GM19463 (cell line): ENCODE results near the gene ADGRE1.

Experiments used
- ATAC-seq: cut with Tn5 transposase; IDR thresholded peaks from one replicate; pipeline ENCODE4 v1.9.1; 2021; ENCODE audit warnings: mild to moderate bottlenecking, moderate library complexity; ENCODE audit not compliant: unreplicated experiment

ADGRE1 gene

GRCh38 chr19:6955082-6955481 is 67.7 kb downstream of the ADGRE1 start:
- no peak for ATAC-seq

- ATAC-seq: no peak
These were observed 69.2 kb downstream of the ADGRE1 start for GRCh38 chr19:6956573-6956972.

DNA sequence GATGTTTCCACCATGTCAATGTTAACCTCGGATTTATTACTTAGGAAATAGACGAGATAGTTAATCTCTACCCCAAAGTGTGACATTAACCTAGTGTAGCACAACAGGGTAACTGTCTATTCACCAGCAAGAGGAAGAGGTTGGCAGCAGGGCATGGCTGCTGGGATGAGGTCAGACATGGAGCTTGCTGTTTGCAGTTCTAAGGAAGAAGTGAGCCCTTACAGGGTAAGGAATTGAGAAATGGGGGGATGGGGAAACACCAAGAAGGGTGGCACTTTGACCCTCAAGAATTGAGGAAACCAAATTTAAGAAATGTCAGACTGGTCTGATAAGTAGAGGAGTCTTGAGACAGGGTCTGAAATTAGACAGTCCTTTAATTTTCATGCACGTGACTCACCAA is 71.4 kb downstream of the ADGRE1 start:
- no peak for ATAC-seq

DNA sequence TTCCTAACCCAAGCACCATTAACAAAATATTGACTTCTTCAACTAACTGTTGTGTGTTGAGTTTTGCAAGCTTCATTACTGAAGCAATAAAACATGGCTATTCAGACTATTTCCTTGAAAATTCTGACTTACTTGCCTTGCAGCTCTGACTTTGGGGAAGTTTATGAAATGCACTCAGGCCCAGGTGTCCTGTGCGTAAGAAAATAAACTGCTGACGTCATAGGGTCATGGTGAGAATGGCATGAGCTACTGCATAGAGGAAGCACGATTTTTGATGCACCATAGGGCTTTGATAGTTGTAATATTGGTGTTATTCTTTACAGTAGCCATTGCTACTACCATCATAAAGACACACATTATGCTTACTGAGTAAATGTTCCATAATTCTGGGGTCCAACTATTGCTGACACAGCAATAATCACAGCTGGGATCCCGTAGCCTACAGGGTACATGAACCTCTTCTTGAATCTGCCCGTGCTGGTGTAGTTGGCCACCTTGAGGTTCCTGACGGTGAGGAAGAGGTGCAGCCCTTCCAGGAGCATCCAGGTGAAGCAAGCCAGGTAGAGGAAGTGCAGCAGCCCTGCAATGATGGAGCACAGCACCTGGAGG is 76.0 kb downstream of the ADGRE1 start:
- no peak for ATAC-seq

DNA sequence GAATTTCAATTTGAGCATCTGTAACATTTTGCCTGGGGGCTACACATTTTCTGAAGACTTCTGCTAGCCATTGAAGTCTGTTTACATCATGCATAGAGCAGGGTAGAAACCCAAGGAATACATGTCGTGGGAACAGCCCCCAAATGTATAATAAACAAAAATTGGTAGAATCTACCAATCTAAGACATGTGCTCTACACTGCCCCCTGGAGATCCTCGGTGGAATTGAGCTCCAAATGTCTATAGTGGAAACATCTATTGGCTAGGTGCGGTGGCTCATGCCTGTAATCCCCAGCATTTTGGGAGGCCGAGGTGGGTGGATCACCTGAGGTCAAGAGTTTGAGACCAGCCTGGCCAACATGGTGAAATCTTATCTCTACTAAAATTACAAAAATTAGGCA is 76.6 kb downstream of the ADGRE1 start:
- no peak for ATAC-seq

DNA sequence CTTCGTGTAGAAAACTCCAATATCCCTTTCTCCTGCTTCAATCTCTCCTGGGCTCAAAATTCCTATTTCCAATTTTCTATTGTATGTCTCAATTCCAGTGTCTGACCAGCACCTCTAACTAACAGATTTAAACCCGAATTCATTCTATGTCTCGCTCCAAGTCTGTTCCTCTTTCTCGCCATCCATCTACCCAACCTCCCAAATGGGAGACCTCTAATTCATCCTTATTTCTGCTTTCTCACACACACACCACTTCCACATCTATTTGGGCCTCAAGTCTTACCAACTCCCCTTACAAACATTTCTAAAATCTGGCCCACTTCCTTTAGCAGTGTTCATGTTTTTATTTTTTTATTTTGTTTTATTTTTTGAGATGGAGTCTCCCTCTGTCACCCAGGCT is 80.6 kb downstream of the ADGRE1 start:
- ATAC-seq: no peak

- no peak for ATAC-seq
These were observed 82.1 kb downstream of the ADGRE1 start for GRCh38 chr19:6969490-6969889.

- no peak for ATAC-seq
These were observed 82.6 kb downstream of the ADGRE1 start for GRCh38 chr19:6970021-6970420.

DNA sequence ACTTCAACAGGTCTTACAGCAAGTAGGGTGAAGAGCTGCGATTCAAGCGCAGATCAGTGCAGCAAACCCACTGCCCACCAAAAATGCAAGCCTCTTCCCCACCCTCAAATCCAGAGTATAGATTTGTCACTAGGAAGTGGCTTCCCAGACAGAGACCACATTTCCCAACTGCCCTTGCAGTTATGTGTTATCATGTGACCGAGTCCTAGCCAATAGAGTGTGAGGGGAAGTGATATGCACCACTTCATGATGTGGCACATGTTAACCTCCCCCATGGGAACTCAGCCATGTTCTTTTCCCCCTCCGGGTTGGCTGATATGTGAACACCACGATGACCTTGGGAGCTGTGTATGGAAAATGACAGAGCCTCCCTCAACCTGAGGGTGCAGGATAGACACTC is 83.1 kb downstream of the ADGRE1 start:
- no peak for ATAC-seq

DNA sequence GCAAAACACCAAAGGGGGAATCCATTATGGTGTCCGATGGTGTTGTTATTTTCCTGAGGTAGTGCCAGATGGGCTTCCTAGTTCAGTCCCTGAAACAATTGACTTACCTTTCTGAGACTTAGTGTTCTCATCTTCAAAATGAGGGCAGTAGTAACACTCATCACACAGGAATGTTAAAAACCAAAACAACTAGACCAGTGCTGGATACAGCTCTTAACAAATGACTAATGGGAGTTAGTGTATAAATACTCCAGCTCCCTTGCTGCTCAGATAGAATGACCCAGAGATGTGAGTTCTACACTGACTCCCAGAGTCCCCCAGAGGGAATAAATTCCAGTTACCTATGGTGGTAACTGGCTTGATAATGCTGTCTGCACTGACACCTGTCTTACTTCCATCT is 84.0 kb downstream of the ADGRE1 start:
- no peak for ATAC-seq

DNA sequence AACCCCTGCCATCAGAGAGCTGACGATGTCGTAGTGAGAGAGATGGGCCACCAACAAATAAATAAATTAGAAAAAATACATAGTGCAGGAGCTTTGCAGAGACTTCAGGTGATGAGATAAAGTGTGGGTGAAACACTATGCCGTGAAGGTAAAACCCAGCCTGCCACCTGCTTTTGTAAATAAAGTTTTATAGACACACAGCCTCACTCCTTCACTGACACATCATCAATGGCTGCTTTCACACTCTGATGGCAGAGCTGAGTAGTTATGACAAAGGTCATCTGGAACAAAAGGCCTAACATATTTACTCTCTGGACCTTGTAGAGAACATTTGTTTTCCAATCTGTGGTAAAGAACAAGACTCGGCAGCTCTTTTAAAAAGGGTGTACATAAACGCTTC is 88.8 kb downstream of the ADGRE1 start:
- ATAC-seq: no peak

GRCh38 chr19:6979399-6979798 is 92.0 kb downstream of the ADGRE1 start:
- ATAC-seq: no peak

- ATAC-seq: no peak
These were observed 96.1 kb downstream of the ADGRE1 start for GRCh38 chr19:6983448-6983847.

DNA sequence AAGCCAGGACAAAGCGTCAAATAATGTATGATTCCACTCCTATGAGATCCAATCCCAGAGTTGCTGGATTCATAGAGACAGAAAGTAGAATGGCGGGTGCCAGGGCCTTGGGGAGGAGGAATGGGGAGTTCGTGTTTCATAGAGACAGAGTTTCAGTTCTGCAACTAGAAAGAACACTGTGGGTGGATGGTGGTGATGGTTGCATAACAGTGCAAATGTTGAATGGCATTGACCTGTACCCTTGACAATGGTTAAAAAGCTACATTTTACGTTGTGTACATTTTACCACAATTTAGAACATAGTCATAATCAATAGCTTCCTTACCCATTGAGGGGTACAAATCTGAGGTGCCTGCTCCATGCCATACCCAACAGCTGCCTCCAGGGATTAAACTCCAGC is 100.5 kb downstream of the ADGRE1 start:
- ATAC-seq: no peak

- no peak for ATAC-seq
These were observed 100.9 kb downstream of the ADGRE1 start for GRCh38 chr19:6988257-6988656.
